ENCODE results near the gene DROSHA.

DNA sequence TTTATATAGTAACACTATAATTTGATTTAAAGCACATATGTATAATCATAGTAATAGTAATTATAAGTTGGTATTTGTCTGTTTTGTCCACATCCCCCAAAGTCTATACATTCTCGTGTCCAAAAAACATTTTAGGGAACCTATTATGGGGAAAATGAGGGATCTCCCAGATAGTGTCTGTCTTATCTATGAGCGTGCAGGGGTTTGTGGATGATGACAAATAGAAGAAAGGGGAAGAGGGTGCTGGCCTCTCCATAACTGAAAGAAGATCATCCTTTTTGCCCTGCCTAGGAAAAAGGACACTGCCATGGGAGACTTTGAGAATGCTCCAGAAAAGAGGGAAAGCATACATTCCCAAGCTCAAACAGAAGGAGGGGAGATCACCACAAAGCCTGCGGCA, 45.5 kb upstream of the DROSHA start:
- TF ChIP-seq, protein P1, sequence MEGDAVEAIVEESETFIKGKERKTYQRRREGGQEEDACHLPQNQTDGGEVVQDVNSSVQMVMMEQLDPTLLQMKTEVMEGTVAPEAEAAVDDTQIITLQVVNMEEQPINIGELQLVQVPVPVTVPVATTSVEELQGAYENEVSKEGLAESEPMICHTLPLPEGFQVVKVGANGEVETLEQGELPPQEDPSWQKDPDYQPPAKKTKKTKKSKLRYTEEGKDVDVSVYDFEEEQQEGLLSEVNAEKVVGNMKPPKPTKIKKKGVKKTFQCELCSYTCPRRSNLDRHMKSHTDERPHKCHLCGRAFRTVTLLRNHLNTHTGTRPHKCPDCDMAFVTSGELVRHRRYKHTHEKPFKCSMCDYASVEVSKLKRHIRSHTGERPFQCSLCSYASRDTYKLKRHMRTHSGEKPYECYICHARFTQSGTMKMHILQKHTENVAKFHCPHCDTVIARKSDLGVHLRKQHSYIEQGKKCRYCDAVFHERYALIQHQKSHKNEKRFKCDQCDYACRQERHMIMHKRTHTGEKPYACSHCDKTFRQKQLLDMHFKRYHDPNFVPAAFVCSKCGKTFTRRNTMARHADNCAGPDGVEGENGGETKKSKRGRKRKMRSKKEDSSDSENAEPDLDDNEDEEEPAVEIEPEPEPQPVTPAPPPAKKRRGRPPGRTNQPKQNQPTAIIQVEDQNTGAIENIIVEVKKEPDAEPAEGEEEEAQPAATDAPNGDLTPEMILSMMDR (IDR thresholded peaks at IDR 0.05): no peak
- TF ChIP-seq POLR2A (IDR thresholded peaks at IDR 0.05): no peak
